ENCODE data around the gene ARHGAP44.

ARHGAP44 gene

DNA sequence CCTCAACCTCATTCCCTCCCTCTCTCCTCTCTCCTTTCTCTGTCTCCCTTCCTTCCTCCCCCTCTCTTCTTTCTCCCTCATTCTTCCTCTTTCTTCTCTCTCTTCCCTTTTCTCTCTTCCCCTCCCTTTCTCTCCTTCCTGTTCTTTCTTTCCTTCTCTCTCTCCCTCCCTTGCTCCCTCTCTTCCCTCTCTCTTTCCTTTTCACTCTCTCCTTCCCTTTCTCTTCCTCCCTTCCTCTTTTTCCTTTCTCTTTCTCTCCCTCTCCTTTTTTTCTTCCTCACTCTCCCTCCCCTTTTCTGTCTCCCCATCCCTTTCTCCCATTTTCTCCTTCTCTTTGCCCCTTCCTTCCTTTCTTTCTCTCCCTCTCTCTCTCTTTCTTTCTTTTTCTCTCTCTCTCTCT, 236.4 kb downstream of the ARHGAP44 start:
- no peak for DNase-seq

DNA sequence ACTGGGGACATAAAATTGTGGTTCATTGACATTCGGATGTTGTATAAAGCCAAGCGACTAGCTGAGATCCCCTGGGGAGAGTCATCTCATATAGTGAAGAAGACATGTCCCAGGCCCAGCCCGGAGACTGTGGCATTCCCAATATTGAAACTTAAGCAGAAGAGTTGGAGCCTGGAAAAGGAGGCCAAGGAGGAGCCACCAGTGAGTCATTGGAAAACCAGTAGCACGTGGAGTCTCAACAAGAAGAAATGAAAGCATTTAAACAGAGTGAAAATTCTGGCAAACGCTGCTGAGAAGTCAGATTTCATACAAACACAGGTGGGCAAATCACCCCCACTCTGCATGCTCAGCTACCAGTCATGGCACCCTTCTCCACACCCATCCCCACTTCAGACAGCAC, 237.9 kb downstream of the ARHGAP44 start:
- DNase-seq, result no peak

DNA sequence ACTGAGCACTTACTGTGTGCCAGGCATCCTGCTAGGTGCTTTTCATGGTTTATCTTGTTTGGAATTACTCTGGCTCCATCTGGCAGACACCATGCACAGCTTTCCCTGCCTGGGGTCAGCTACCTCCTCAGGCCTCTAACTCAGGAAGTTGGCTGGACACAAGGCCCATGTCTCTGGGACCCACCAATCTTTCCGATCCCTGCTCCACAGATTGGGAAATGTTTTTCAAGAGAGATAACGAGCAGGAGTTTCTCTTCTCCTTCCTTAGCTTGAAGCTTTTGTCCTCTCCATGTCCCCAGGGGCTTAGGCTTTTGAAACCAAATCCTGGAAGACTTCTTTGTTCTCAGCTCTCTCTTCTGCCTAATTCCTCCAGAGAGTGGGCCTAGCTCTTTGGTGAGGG, 240.0 kb downstream of the ARHGAP44 start:
- no peak for DNase-seq

GRCh38 chr17:13030056-13030455, 240.8 kb downstream of the ARHGAP44 start:
- DNase-seq, result no peak

DNA sequence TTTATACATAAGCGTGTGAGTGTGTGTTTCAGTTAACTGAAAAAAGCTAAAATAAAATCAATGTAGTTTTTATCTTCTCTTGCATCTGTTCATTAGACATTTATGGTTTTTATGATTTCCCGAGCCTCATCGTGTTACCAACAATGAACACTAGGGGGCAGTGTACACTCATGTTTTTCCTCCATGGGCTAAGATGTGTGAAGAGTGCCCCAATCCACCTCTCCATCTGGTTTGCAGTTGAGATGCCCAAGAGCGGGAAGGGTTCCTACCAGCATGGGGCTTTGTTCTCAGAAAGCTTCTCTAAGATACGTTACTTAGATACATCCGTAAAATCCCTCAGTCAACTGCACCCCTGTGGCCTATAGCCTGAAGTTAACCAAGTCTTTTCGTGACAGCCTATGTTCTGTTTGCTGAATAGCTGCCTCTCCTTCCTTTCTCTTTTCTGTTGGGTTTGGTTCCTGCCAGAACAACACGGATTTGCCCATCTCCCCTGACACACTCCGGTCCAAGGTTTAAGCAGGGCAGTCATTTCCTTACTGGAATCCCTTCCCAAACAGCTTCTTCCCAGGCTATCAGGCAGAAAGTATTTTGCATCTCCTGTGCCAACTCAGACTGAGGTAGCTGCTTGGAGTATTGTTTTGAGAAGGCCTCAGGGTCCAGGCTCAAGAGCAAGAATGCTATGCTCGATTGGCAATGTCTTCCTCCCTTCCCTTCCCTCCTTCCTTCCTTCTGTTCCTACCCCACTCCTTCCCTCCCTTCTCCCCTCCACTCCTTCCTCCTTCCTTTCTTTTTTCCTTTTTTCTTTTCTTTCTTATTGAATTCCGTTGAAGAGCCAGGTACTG, 241.4 kb downstream of the ARHGAP44 start:
- DNase-seq, result peak; percentile 16

DNA sequence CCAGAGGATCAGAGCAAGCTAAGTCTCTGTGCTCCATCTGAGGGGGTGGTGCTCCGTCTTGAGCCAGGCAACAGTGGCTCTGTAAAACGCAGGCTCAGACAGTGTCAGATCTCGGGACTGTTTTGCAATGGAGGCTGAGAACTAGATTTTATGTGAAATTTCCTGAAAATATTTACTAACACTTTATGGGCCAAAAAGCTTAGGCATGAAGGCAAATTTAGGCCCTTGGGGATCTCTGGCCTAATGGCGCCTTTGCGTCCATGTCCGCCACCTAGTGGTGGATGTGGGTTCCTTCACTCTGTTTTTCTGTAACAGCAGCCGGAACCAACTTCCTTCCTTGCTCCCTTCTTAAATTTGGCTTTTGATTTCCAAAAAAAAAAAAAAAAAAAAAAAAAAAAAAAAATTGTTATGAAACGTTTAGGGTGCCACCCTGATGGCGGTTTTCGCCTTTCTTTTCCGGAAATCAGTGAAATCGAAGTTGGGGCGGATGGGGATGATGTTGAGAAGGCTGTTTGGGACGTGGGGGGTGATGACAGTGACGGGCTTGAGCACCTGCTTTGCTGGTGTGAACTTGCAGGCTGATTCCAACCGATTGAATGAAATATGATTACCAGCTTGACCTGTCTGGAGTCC, 242.5 kb downstream of the ARHGAP44 start:
- DNase-seq, result peak; percentile 8

DNA sequence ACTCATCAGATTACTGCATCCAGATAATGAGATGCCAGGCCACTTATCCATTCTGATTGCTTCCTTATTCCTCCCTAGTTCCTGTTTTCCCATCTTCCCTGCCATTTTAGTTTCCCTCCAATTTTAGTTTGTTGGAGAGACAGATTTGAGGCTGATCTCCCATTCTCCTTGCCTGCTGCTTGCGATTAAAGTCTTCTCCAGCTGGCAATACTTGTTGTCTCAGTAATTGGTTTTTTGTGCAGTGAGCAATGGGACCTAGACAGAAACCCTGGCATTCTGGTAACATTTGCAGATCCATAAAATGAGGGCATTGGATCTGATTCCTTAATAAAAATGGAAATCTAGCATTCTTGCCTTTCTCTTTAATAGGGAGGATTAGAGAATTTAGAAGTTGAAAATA, 246.1 kb downstream of the ARHGAP44 start:
- no peak for DNase-seq

GRCh38 chr17:13036751-13037150, 247.5 kb downstream of the ARHGAP44 start:
- no peak for DNase-seq

DNA sequence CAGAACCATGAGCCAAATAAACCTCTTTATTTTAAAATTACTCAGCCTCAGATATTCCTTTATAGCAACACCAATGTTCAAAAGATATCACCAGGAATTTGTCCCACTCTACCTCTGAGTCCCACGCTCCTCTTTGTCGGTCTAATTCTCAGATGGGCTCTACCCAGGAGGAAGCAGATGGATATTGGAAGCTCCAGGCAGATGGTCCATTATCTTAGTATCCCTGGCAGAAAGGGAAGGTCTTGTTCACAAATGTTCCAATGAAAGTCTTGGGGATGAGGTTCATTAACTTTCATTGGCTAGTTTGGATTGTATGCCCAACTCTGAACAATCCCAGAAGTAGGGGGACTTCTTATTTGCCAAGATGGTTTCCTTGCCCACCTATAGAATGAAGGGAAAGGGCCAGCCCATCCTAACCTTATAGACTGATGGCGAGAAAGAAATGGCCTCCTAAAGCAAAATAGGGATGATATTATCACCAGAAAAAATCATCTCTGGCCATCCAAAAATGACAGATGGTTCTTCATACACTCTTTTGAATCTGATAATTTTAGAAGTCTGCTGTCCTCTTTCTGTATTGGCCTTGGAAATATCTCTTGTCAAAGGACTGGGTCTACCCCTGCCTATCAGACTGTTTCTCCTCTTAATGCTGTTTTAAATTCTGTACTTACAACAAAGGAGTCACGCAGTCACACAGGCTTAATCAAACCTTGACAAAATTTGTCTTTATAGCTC, 249.8 kb downstream of the ARHGAP44 start:
- no peak for DNase-seq

All from effector CD8-positive, alpha-beta T cell (primary cell).